GM20431 (cell line): ENCODE measurements around the gene LCE1E.

Experiments used
- in situ Hi-C: fragments of 300-500 bp; cut with MseI, MboI; formaldehyde crosslinking; loops from one replicate; pipeline ENCODE4 v1.15.0; 2020; ENCODE audit warnings: low sequenced_read_pairs; ENCODE audit not compliant: unreplicated experiment

Gene LCE1E

GRCh38 chr1:152776361-152776760 is 9.7 kb upstream of the LCE1E start:
- in situ Hi-C loops = no loop called here

DNA sequence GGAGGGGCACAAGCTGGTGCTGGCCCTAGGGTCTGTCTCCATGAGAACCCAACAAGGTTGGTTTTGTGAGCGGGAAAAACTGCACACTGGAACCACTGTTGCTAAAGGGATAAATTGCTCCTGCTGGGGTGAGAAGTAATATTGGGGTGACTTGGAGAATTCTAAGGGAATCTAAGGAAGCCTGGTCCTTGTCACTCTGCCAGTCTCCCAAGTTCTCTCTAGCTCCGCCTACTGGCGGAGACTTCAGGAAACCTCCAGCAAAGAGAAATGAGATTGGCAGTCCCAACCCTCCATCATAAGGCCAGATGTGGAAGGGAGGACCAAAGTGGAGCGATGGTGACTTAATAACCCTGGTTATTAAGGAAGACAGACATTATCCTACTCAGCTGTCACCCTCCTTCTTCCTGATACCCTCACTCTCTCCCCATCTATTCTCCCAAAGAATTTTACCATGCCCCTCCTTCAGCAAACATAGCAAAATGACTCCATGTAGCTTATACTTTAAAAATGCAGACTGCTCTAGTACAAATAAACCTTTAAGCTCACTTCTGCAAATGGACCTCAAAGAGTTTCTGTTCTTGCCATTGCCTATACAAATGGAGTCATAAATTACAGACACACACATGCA is 8.4 kb upstream of the LCE1E start:
- in situ Hi-C loops = no loop called here

- in situ Hi-C loops = no loop called here
These were observed 3.0 kb upstream of the LCE1E start for GRCh38 chr1:152783095-152783494.

- in situ Hi-C loops = no loop called here
These were observed 9.6 kb downstream of the LCE1E start for GRCh38 chr1:152795686-152796085.

DNA sequence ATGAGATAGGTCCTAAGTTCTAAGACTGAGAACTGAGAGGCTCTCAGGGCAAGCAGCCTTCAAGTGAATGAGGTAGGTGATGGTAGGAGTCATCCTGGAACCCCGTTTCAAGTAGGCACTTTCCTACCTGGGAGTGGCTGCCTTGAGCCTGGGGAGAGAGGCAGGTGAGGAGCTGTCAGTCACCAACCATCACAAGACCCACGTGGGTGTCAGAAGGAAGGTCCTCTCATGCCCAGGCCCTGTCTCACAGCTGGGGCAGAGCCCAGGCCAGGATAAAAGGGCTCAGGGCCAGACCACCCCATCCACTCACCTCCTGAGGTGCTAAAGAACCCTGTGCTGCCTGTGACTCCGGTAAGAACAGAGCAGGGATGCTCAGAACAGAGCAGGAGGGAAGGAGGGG is 10.4 kb downstream of the LCE1E start, which contains the start of gene LCE1D:
TSS of gene LCE1D (plus strand) at position 301 of the 400 bp plus-strand sequence. CDS start 1,074 bp downstream, outside the sequence.
- in situ Hi-C loops = no loop called here

- in situ Hi-C loops = no loop called here
These were observed 15.3 kb downstream of the LCE1E start for GRCh38 chr1:152801333-152801732.

GRCh38 chr1:152806576-152806975 is 20.5 kb downstream of the LCE1E start, which contains the start of gene LCE1C:
TSS of gene LCE1C (minus strand) at chr1:152806651. CDS start at chr1:152805478, 1,173 bp downstream.
- in situ Hi-C loops = no loop called here

DNA sequence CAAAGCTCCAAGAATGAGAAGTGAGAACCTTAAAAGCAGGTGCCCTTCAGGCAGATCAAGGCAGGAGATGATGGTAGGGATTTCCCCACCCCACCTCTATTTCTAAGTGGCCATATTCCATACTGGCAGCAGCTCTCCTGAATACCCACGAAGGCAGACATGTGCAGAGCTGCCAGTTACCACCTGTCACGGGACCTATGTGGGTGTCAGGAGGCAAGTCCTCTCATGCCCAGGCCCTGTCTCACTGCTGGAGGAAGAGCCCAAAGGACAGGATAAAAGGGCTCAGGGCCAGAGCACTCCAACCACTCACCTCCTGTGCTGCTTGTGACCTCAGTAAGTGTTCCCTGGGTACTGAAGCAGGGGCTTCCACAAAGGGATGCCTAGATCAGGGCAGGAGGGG is 25.0 kb downstream of the LCE1E start:
- in situ Hi-C loops = no loop called here

DNA sequence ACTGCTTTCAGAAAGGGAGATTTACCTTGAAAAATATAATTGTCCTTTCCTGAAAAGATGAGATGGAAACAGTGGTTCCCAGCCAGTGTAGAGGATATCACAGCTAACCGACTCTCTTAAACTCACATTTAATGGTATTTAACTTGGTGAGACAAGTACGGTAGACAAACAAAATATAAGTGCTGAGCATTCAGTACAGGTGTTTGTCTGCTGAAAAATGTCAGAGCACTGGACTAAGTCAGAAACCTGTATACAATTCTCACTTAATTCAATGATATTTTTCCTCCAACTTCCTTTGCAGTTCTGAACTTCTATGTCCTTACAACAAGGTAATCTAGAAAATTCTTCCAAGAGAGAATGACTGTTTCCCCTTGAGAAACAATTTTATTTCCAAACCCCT is 25.6 kb downstream of the LCE1E start, which contains the start of gene LCE1B:
TSS of gene LCE1B (plus strand) at position 301 of the 400 bp plus-strand sequence. CDS start 476 bp downstream, outside the sequence.
- in situ Hi-C loops = no loop called here

GRCh38 chr1:152817309-152817708 is 31.3 kb downstream of the LCE1E start:
- in situ Hi-C loops = no loop called here

GRCh38 chr1:152823294-152823693 is 37.2 kb downstream of the LCE1E start:
- in situ Hi-C loops = no loop called here

- in situ Hi-C loops = no loop called here
These were observed 38.9 kb downstream of the LCE1E start for GRCh38 chr1:152824964-152825363.

GRCh38 chr1:152827173-152827572 is 41.1 kb downstream of the LCE1E start, which contains the start of gene LCE1A:
TSS of gene LCE1A (plus strand) at chr1:152827473. CDS start at chr1:152827473, 0 bp downstream.
- in situ Hi-C loops = no loop called here

GRCh38 chr1:152836870-152837269 is 50.8 kb downstream of the LCE1E start:
- in situ Hi-C loops = no loop called here
